CD4-positive, alpha-beta T cell (primary cell): ENCODE measurements around the gene MMAA. TPM values are rescaled to one million over a fixed set of nuclear protein-coding genes. Genes with fewer than 3 reads are reported as not detected.

Source experiments
- ATAC-seq: fragments of 200-7000 bp; cut with Tn5 transposase; one replicate; pipeline ENCODE4 v1.10.0; 2022; ENCODE audit warnings: mild to moderate bottlenecking; ENCODE audit not compliant: poor library complexity
- CTCF ChIA-PET: fragments of 350-600 bp; sonication (Branson Sonifier 250); formaldehyde crosslinking; loops from one replicate; lab custom pipeline; 2021; ENCODE audit warnings: antibody characterized with exemption, inconsistent platforms; lab: Charles Lee
- POLR2A ChIA-PET: fragments of 350-600 bp; sonication (Branson Sonifier 250); formaldehyde crosslinking; loops from one replicate; lab custom pipeline; 2021; ENCODE audit warnings: antibody characterized with exemption, inconsistent platforms; lab: Charles Lee
- DNase-seq, 14 experiments: peaks; one replicate each; pipeline ENCODE4 v3.0.0-alpha.2; 2013 to 2020; ENCODE audit warnings: mixed read lengths in 2 of 14
- H3K27ac ChIP-seq, 2 donors: one replicate each; pipeline versions ENCODE4 v1.5.1 to v1.7.0; 2013; ENCODE audit warnings: low read length in 2 of 2, low read depth in 1 of 2, mild to moderate bottlenecking in 1 of 2
- H3K27me3 ChIP-seq, 2 experiments: 1 replicate in 1 of 2; 2 replicates in 1 of 2; pipeline versions ENCODE4 v1.6.1 to v1.7.0; 2013; ENCODE audit warnings: low read length in 2 of 2, control low read depth in 1 of 2, mild to moderate bottlenecking in 1 of 2, moderate library complexity in 1 of 2; ENCODE audit not compliant: insufficient read depth in 2 of 2, control insufficient read depth in 1 of 2
- H3K36me3 ChIP-seq: one replicate; pipeline ENCODE4 v1.6.1; 2013; ENCODE audit warnings: low read length, control low read depth; ENCODE audit not compliant: insufficient read depth
- H3K4me1 ChIP-seq: one replicate; pipeline ENCODE4 v1.6.1; 2013; ENCODE audit warnings: low read length, control low read depth; ENCODE audit not compliant: insufficient read depth
- H3K4me3 ChIP-seq: one replicate; pipeline ENCODE4 v1.5.1; 2013; ENCODE audit warnings: mild to moderate bottlenecking, low read length, moderate library complexity
- H3K9me3 ChIP-seq, 2 experiments: 1 replicate in 1 of 2; 2 replicates in 1 of 2; pipeline versions ENCODE4 v1.6.1 to v1.7.0; 2013; ENCODE audit warnings: low read length in 2 of 2, mild to moderate bottlenecking in 2 of 2, control low read depth in 1 of 2, moderate library complexity in 1 of 2; ENCODE audit not compliant: control insufficient read depth in 1 of 2, insufficient read depth in 1 of 2
- H3K27ac Mint-ChIP-seq: one replicate; pipeline ENCODE4 v1.8.0; 2020; ENCODE audit warnings: mixed read lengths
- H3K27me3 Mint-ChIP-seq: one replicate; pipeline ENCODE4 v1.8.0; 2021; ENCODE audit warnings: mixed read lengths
- H3K36me3 Mint-ChIP-seq: one replicate; pipeline ENCODE4 v1.8.0; 2021; ENCODE audit warnings: low read depth, mixed read lengths
- H3K4me1 Mint-ChIP-seq: one replicate; pipeline ENCODE4 v1.8.0; 2021; ENCODE audit warnings: low read depth, mixed read lengths
- H3K4me3 Mint-ChIP-seq: one replicate; pipeline ENCODE4 v1.8.0; 2020; ENCODE audit warnings: mild to moderate bottlenecking, mixed read lengths
- H3K9me3 Mint-ChIP-seq: one replicate; pipeline ENCODE4 v1.8.0; 2020; ENCODE audit warnings: mixed read lengths
- CTCF ChIP-seq: fragments of 200-600 bp; IDR thresholded peaks from one replicate; pipeline ENCODE4 v1.8.0; 2022; ENCODE audit warnings: antibody characterized with exemption, mild to moderate bottlenecking
- intact Hi-C, 2 experiments: fragments of 100-400 bp; cut with DNase I in 1 of 2; cut with micrococcal nuclease in 1 of 2; formaldehyde crosslinking; loops; one replicate each; pipeline versions ENCODE4 v1.15.1 to v1.9.0; 2023 to 2025; cut with DNase I, micrococcal nuclease
- total RNA-seq, 174 experiments: library from RNA in 2 of 174; stranded (reverse) in 2 of 174; gene quantifications; one replicate each; pipeline ENCODE4 v1.2.3 and lab custom pipeline; 2021 to 2026

MMAA gene
- total RNA-seq, 2 experiments from 2014 or later: 7.0 to 7.2 TPM

GRCh38 chr4:145680902-145681301 is 61.7 kb downstream of the MMAA start:
- no peaks in the 10 kb centered on the region for H3K4me1 Mint-ChIP-seq
- H3K36me3 ChIP-seq: no peaks in the 10 kb centered on the region
- H3K27me3 ChIP-seq: peaks cover 7 to 10% of the 10 kb centered on the region in 2 experiments
- TF ChIP-seq CTCF: no peak
- DNase-seq (no peak), ATAC-seq (no peak)
- H3K9me3 ChIP-seq: no peaks in the 10 kb centered on the region
- ChIA-PET CTCF (no interaction called here), POLR2A (no interaction called here)
- H3K4me3 Mint-ChIP-seq: no peak overlapping the region
- intact Hi-C loops: no loop called here
- no peak overlapping the region for H3K4me3 ChIP-seq
- H3K36me3 Mint-ChIP-seq: no peaks in the 10 kb centered on the region
- H3K27ac Mint-ChIP-seq: no peak overlapping the region
- H3K9me3 Mint-ChIP-seq: peaks cover 7% of the 10 kb centered on the region
- H3K27ac ChIP-seq: no peak overlapping the region
- H3K4me1 ChIP-seq: no peaks in the 10 kb centered on the region
- H3K27me3 Mint-ChIP-seq: peaks cover 23% of the 10 kb centered on the region

GRCh38 chr4:145681518-145681917 is 62.3 kb downstream of the MMAA start:
- Mint-ChIP-seq H3K9me3 (peaks cover 7% of the 10 kb centered on the region), H3K4me3 (no peak overlapping the region), H3K27me3 (peaks cover 23% of the 10 kb centered on the region), H3K4me1 (no peaks in the 10 kb centered on the region), H3K27ac (no peak overlapping the region), H3K36me3 (no peaks in the 10 kb centered on the region)
- POLR2A ChIA-PET: no interaction called here
- no peak overlapping the region for H3K27ac ChIP-seq
- H3K4me1 ChIP-seq: no peaks in the 10 kb centered on the region
- CTCF ChIA-PET: no interaction called here
- no peak for ATAC-seq
- intact Hi-C loops: no loop called here
- H3K9me3 ChIP-seq: no peaks in the 10 kb centered on the region
- no peak for DNase-seq
- no peaks in the 10 kb centered on the region for H3K36me3 ChIP-seq
- TF ChIP-seq CTCF: no peak
- H3K4me3 ChIP-seq: no peak overlapping the region
- peaks cover 7 to 10% of the 10 kb centered on the region in 2 experiments for H3K27me3 ChIP-seq

GRCh38 chr4:145681956-145682355 is 62.8 kb downstream of the MMAA start:
- Mint-ChIP-seq H3K27me3 (peaks cover 23% of the 10 kb centered on the region), H3K27ac (no peak overlapping the region), H3K9me3 (peaks cover 7% of the 10 kb centered on the region), H3K4me3 (no peak overlapping the region), H3K36me3 (no peaks in the 10 kb centered on the region), H3K4me1 (no peaks in the 10 kb centered on the region)
- no peak overlapping the region for H3K4me3 ChIP-seq
- peaks cover 7 to 10% of the 10 kb centered on the region in 2 experiments for H3K27me3 ChIP-seq
- no peaks in the 10 kb centered on the region for H3K36me3 ChIP-seq
- no peaks in the 10 kb centered on the region for H3K9me3 ChIP-seq
- ChIA-PET POLR2A (no interaction called here), CTCF (no interaction called here)
- no peak for TF ChIP-seq CTCF
- no peak for DNase-seq
- no peaks in the 10 kb centered on the region for H3K4me1 ChIP-seq
- ATAC-seq: no peak
- intact Hi-C loops: no loop called here
- no peak overlapping the region for H3K27ac ChIP-seq
